Gastrocnemius medialis (tissue), 4 donors: ENCODE results near the gene CFAP53. TPM values are rescaled to one million over a fixed set of nuclear protein-coding genes. Genes with fewer than 3 reads are reported as not detected.

Source experiments
- ATAC-seq, 2 donors: fragments of 150-250 bp; one replicate each; pipeline ENCODE4 v1.9.1; 2016
- DNase-seq, 2 donors: peaks; one replicate each; pipeline ENCODE4 v3.0.0-alpha.2; 2019
- H3K27ac ChIP-seq, 4 donors: fragments of 200-600 bp; sonication (generic); 1 replicate in 1 of 4; 2 replicates in 3 of 4; pipeline ENCODE4 v1.5.1; 2016 to 2018; ENCODE audit warnings: mild to moderate bottlenecking in 2 of 4, moderate library complexity in 1 of 4
- H3K27me3 ChIP-seq, 3 donors: fragments of 200-600 bp; sonication (generic) in 2 of 3; 1 replicate in 1 of 3; 2 replicates in 2 of 3; pipeline versions ENCODE4 v1.5.1 to v1.6.0; 2016 to 2019; ENCODE audit warnings: mild to moderate bottlenecking in 1 of 3, moderate library complexity in 1 of 3
- H3K36me3 ChIP-seq, 2 donors: fragments of 200-600 bp; sonication (generic) in 1 of 2; one replicate each; pipeline ENCODE4 v1.5.1; 2017 to 2018
- H3K4me1 ChIP-seq, 2 donors: fragments of 200-600 bp; sonication (generic) in 1 of 2; one replicate each; pipeline ENCODE4 v1.5.1; 2016 to 2017; ENCODE audit warnings: mild to moderate bottlenecking in 2 of 2
- H3K4me3 ChIP-seq, 4 donors: fragments of 200-600 bp; sonication (generic) in 3 of 4; 1 replicate in 1 of 4; 2 replicates in 3 of 4; pipeline ENCODE4 v1.5.1; 2016 to 2019; ENCODE audit warnings: mild to moderate bottlenecking in 2 of 4
- H3K9me3 ChIP-seq, 3 donors: fragments of 200-600 bp; sonication (generic) in 2 of 3; 1 replicate in 1 of 3; 2 replicates in 2 of 3; pipeline ENCODE4 v1.5.1; 2016 to 2019
- CTCF ChIP-seq, 5 experiments: fragments of 450-650 bp in 3 of 5; fragments of 200-600 bp in 2 of 5; sonication (generic) in 2 of 5; IDR thresholded peaks in 4 of 5; conservative IDR thresholded peaks in 1 of 5; 1 replicate in 4 of 5; 2 replicates in 1 of 5; pipeline ENCODE4 v1.5.1; 2016 to 2019; ENCODE audit warnings: antibody characterized with exemption in 5 of 5, mild to moderate bottlenecking in 3 of 5, moderate library complexity in 3 of 5
- POLR2A ChIP-seq, 2 donors: fragments of 450-650 bp; IDR thresholded peaks; one replicate each; pipeline ENCODE4 v1.6.1; 2017; ENCODE audit warnings: antibody characterized with exemption in 2 of 2, mild to moderate bottlenecking in 2 of 2, moderate library complexity in 2 of 2
- in situ Hi-C, 4 donors: fragments of 200-750 bp; cut with MboI; loops; one replicate each; pipeline versions ENCODE4 v1.15.0 to v1.8.0; 2017; ENCODE audit warnings: low sequenced_read_pairs in 4 of 4
- intact Hi-C: fragments of 100-400 bp; cut with DNase I; formaldehyde crosslinking; loops from one replicate; pipeline ENCODE4 v1.15.1; 2023; ENCODE audit warnings: low total_unique reads
- total RNA-seq, 4 donors: library from RNA; depleted of rRNA; stranded (reverse); fragments of >200 nt; gene quantifications; one replicate each; pipeline versions ENCODE4 v1.1.0 to v1.2.3, GENCODE V29; 2016

CFAP53 gene
- total RNA-seq, 4 donors from 2014 or later, result 1.3 to 1.4 (median 1.4) TPM; not detected in 1

GRCh38 chr18:50203801-50204604 is 62.3 kb downstream of the CFAP53 start:
- in situ Hi-C loops, result no loop called here

GRCh38 chr18:50201476-50202018 is 64.7 kb downstream of the CFAP53 start:
- Histone ChIP-seq H3K27me3 (peaks cover 17 to 21% (median 20%) of the 10 kb centered on the region in 3 donors), H3K4me1 (no peaks in the 10 kb centered on the region), H3K27ac (no peak overlapping the region), H3K4me3 (no peak overlapping the region), H3K36me3 (no peaks in the 10 kb centered on the region), H3K9me3 (no peaks in the 10 kb centered on the region)
- no peak for TF ChIP-seq POLR2A (IDR thresholded peaks at IDR 0.05)
- no peak for ATAC-seq
- no peak for DNase-seq
- intact Hi-C loops, result no loop called here
- in situ Hi-C loops, result no loop called here

More at GRCh38 chr18:50203801-50204604, 62.3 kb downstream of the CFAP53 start:
- Histone ChIP-seq H3K27ac (no peak overlapping the region), H3K9me3 (no peaks in the 10 kb centered on the region), H3K4me3 (no peak overlapping the region), H3K27me3 (peaks cover 0 to 11% (median 4%) of the 10 kb centered on the region in 3 donors), H3K4me1 (no peaks in the 10 kb centered on the region), H3K36me3 (no peaks in the 10 kb centered on the region)
- peak; percentile 30 to 33 for ATAC-seq
- no peak for DNase-seq
- intact Hi-C loops, result no loop called here
- TF ChIP-seq POLR2A (IDR thresholded peaks at IDR 0.05) (no peak), CTCF (IDR thresholded peaks at IDR 0.05 in 4 of 5, conservative IDR thresholded peaks at IDR 0.05 in 1 of 5) (peak in 4 of 5 experiments; percentile 19 to 51 (median 34))

- Histone ChIP-seq H3K36me3 (no peaks in the 10 kb centered on the region), H3K27me3 (peaks cover 27 to 35% (median 27%) of the 10 kb centered on the region in 3 donors), H3K9me3 (no peaks in the 10 kb centered on the region), H3K27ac (no peak overlapping the region), H3K4me3 (no peak overlapping the region), H3K4me1 (no peaks in the 10 kb centered on the region)
- no peak for ATAC-seq
- in situ Hi-C loops (loop anchor here in 2 of 4 donors (10.0 to 25.0 kb wide), 2 partner anchors 185 to 188 kb away; no protein-coding TSS in a partner anchor), intact Hi-C loops (no loop called here)
- no peak for TF ChIP-seq CTCF (IDR thresholded peaks at IDR 0.05 in 4 of 5, conservative IDR thresholded peaks at IDR 0.05 in 1 of 5)
- TF ChIP-seq POLR2A (IDR thresholded peaks at IDR 0.05), result no peak
- DNase-seq, result no peak
These were observed 66.4 kb downstream of the CFAP53 start for GRCh38 chr18:50199921-50200320.

- H3K4me1 ChIP-seq, result peaks cover 0 to under 1% of the 10 kb centered on the region in 2 donors
- H3K36me3 ChIP-seq, result no peaks in the 10 kb centered on the region
- ATAC-seq (no peak), DNase-seq (no peak)
- no peak for TF ChIP-seq POLR2A (IDR thresholded peaks at IDR 0.05)
- no peak for TF ChIP-seq CTCF (IDR thresholded peaks at IDR 0.05 in 4 of 5, conservative IDR thresholded peaks at IDR 0.05 in 1 of 5)
- in situ Hi-C loops, result loop anchor here in 2 of 4 donors (10.0 to 25.0 kb wide), 2 partner anchors 185 to 187 kb away; no protein-coding TSS in a partner anchor
- no peaks in the 10 kb centered on the region for H3K9me3 ChIP-seq
- H3K27me3 ChIP-seq, result peaks cover 29 to 38% (median 30%) of the 10 kb centered on the region in 3 donors
- no peak overlapping the region for H3K27ac ChIP-seq
- no peak overlapping the region for H3K4me3 ChIP-seq
- intact Hi-C loops, result no loop called here
These were observed 66.9 kb downstream of the CFAP53 start for GRCh38 chr18:50199346-50199855.

- no peak for DNase-seq
- in situ Hi-C loops (loop anchor here in 2 of 4 donors (10.0 to 25.0 kb wide), 2 partner anchors 181 to 184 kb away; no protein-coding TSS in a partner anchor), intact Hi-C loops (no loop called here)
- Histone ChIP-seq H3K27ac (no peak overlapping the region), H3K27me3 (peaks cover 53 to 60% (median 58%) of the 10 kb centered on the region in 3 donors), H3K36me3 (no peaks in the 10 kb centered on the region), H3K4me1 (peaks cover 0 to 6% of the 10 kb centered on the region in 2 donors), H3K9me3 (no peaks in the 10 kb centered on the region), H3K4me3 (no peak overlapping the region)
- TF ChIP-seq POLR2A (IDR thresholded peaks at IDR 0.05), result no peak
- no peak for TF ChIP-seq CTCF (IDR thresholded peaks at IDR 0.05 in 4 of 5, conservative IDR thresholded peaks at IDR 0.05 in 1 of 5)
- no peak for ATAC-seq
These were observed 70.0 kb downstream of the CFAP53 start for GRCh38 chr18:50196261-50196660.
